GM23248 (cell line): ENCODE measurements around the gene GAPVD1. TPM values are rescaled to one million over a fixed set of nuclear protein-coding genes. Genes with fewer than 3 reads are reported as not detected.

Experiments
- DNase-seq: peaks from one replicate; pipeline ENCODE4 v3.0.0-alpha.2; 2015
- H2AFZ ChIP-seq: fragments of 200-600 bp; sonication (generic); 2 replicates; pipeline ENCODE4 v1.6.1; 2016; ENCODE audit warnings: antibody characterized with exemption
- H3F3A ChIP-seq: fragments of 200-600 bp; sonication (generic); 2 replicates; pipeline ENCODE4 v1.6.1; 2016; ENCODE audit warnings: mild to moderate bottlenecking, antibody characterized with exemption, mixed run types; ENCODE audit not compliant: insufficient read depth
- H3K27ac ChIP-seq: fragments of 200-600 bp; sonication (generic); 2 replicates; pipeline ENCODE4 v1.5.1; 2016; ENCODE audit warnings: mild to moderate bottlenecking
- H3K27me3 ChIP-seq: fragments of 200-600 bp; sonication (generic); replicated peaks from 2 replicates; pipeline ENCODE4 v1.6.1; 2016; ENCODE audit warnings: mild to moderate bottlenecking; ENCODE audit not compliant: insufficient read depth
- H3K36me3 ChIP-seq: fragments of 200-600 bp; sonication (generic); 2 replicates; pipeline ENCODE4 v1.6.1; 2016; ENCODE audit warnings: low read depth, mild to moderate bottlenecking
- H3K4me1 ChIP-seq: fragments of 200-600 bp; sonication (generic); 2 replicates; pipeline ENCODE4 v1.6.1; 2016; ENCODE audit warnings: mild to moderate bottlenecking; ENCODE audit not compliant: insufficient read depth
- H3K4me2 ChIP-seq: fragments of 200-600 bp; sonication (generic); one replicate; pipeline ENCODE4 v1.6.1; 2016; ENCODE audit warnings: mild to moderate bottlenecking; ENCODE audit not compliant: unreplicated experiment
- H3K4me3 ChIP-seq: fragments of 200-600 bp; sonication (generic); 2 replicates; pipeline ENCODE4 v1.5.1; 2016; ENCODE audit warnings: mild to moderate bottlenecking
- H3K79me2 ChIP-seq: fragments of 200-600 bp; sonication (generic); 2 replicates; pipeline ENCODE4 v1.6.1; 2016; ENCODE audit warnings: mild to moderate bottlenecking; ENCODE audit not compliant: insufficient read depth
- H3K9ac ChIP-seq: fragments of 200-600 bp; sonication (generic); 2 replicates; pipeline ENCODE4 v1.6.1; 2016; ENCODE audit warnings: mild to moderate bottlenecking
- H3K9me2 ChIP-seq: fragments of 200-600 bp; sonication (generic); 2 replicates; pipeline ENCODE4 v1.6.1; 2016; ENCODE audit warnings: mixed run types, mild to moderate bottlenecking, moderate library complexity; ENCODE audit not compliant: insufficient read depth
- H3K9me3 ChIP-seq: fragments of 200-600 bp; sonication (generic); one replicate; pipeline ENCODE4 v1.6.1; 2017; ENCODE audit warnings: low read depth
- H4K20me1 ChIP-seq: fragments of 200-600 bp; sonication (generic); 2 replicates; pipeline ENCODE4 v1.6.0; 2016; ENCODE audit not compliant: insufficient read depth
- EZH2 ChIP-seq: fragments of 200-600 bp; sonication (generic); IDR thresholded peaks from 2 replicates; pipeline ENCODE4 v1.6.1; 2018; ENCODE audit warnings: antibody characterized with exemption, mild to moderate bottlenecking; ENCODE audit not compliant: insufficient read depth, poor library complexity, severe bottlenecking
- EZH2phosphoT487 ChIP-seq: fragments of 200-600 bp; sonication (generic); IDR thresholded peaks from 2 replicates; pipeline ENCODE4 v1.6.1; 2018; ENCODE audit warnings: antibody characterized with exemption, moderate library complexity, mild to moderate bottlenecking, low read depth; ENCODE audit not compliant: insufficient read depth
- WGBS, 2 experiments: methylation state at CpG; one replicate each; pipeline ENCODE4 v1.1.6; 2015 to 2017; ENCODE audit warnings: low lambda C conversion rate in 2 of 2, low coverage in 1 of 2; ENCODE audit errors: missing lambda C conversion rate in 2 of 2; 5-methylcytosine and 5-hydroxymethylcytosine counted together
- in situ Hi-C: fragments of 300-500 bp; cut with MboI; formaldehyde crosslinking; loops from 2 replicates; pipeline ENCODE4 v1.15.0; 2020
- polyA plus RNA-seq: library from polyadenylated mRNA; unstranded; fragments of >200 nt; fragmentation: Nextera tagmentation; extraction: Ambion mirVana; gene quantifications from 2 replicates; pipeline ENCODE4 v1.2.1, GENCODE V29; 2016
- total RNA-seq: library from RNA; depleted of rRNA; stranded (reverse); fragments of >200 nt; shearing (Covaris generic); gene quantifications from 2 replicates; pipeline ENCODE4 v1.2.3, GENCODE V29; 2014

Gene GAPVD1
- total and polyA plus RNA-seq, 2 experiments from 2014 or later: 33.6 to 39.5 TPM

GRCh38 chr9:125391704-125392103 lies 130.1 kb downstream of the GAPVD1 start:
- H3K79me2 ChIP-seq: no peaks in the 10 kb centered on the region
- 0 out of 2 replicates have a peak, but pooled peaks cover 6% of the 10 kb centered on the region for H3K4me1 ChIP-seq
- no peak for TF ChIP-seq EZH2
- TF ChIP-seq EZH2phosphoT487: no peak
- H3K4me3 ChIP-seq: no peak overlapping the region
- H2AFZ ChIP-seq: no peak overlapping the region
- in situ Hi-C loops: no loop called here
- H3K9me2 ChIP-seq: no peaks in the 10 kb centered on the region
- no peak overlapping the region for H3K27ac ChIP-seq
- H3K4me2 ChIP-seq: no peak overlapping the region
- H3F3A ChIP-seq: 0 out of 2 replicates have a peak, but pooled peaks cover 7% of the 10 kb centered on the region
- H3K36me3 ChIP-seq: no peaks in the 10 kb centered on the region
- WGBS, 2 experiments: 95 to 96% methylated on average over 5 to 6 of the region's 6 CpGs
- H3K9ac ChIP-seq: no peak overlapping the region
- H3K9me3 ChIP-seq: no peaks in the 10 kb centered on the region
- no peaks in the 10 kb centered on the region for H3K27me3 ChIP-seq
- DNase-seq: no peak
- H4K20me1 ChIP-seq: no peaks in the 10 kb centered on the region

GRCh38 chr9:125393426-125393825 lies 131.8 kb downstream of the GAPVD1 start:
- in situ Hi-C loops: no loop called here
- no peaks in the 10 kb centered on the region for H3K9me2 ChIP-seq
- H3K4me2 ChIP-seq: no peak overlapping the region
- 0 out of 2 replicates have a peak, but pooled peaks cover 7% of the 10 kb centered on the region for H3F3A ChIP-seq
- no peaks in the 10 kb centered on the region for H3K36me3 ChIP-seq
- no peaks in the 10 kb centered on the region for H3K27me3 ChIP-seq
- H3K27ac ChIP-seq: no peak overlapping the region
- WGBS, 2 experiments: 57 to 72% methylated on average over 3 of the region's 3 CpGs
- no peak overlapping the region for H3K4me3 ChIP-seq
- H2AFZ ChIP-seq: no peak overlapping the region
- no peak overlapping the region for H3K9ac ChIP-seq
- H4K20me1 ChIP-seq: no peaks in the 10 kb centered on the region
- DNase-seq: peak; percentile 60
- TF ChIP-seq EZH2: no peak
- TF ChIP-seq EZH2phosphoT487: no peak
- H3K9me3 ChIP-seq: no peaks in the 10 kb centered on the region
- H3K79me2 ChIP-seq: no peaks in the 10 kb centered on the region
- H3K4me1 ChIP-seq: 0 out of 2 replicates have a peak, but pooled peaks cover 6% of the 10 kb centered on the region

GRCh38 chr9:125396799-125397198 lies 135.2 kb downstream of the GAPVD1 start:
- no peaks in the 10 kb centered on the region for H4K20me1 ChIP-seq
- no peaks in the 10 kb centered on the region for H3K9me2 ChIP-seq
- WGBS, 2 experiments: 97% methylated on average over 6 of the region's 6 CpGs
- no peak overlapping the region for H3K4me2 ChIP-seq
- no peak overlapping the region for H2AFZ ChIP-seq
- H3K4me1 ChIP-seq: 0 out of 2 replicates have a peak, but pooled peaks cover 6% of the 10 kb centered on the region
- H3K9ac ChIP-seq: no peak overlapping the region
- no peak overlapping the region for H3K4me3 ChIP-seq
- H3K9me3 ChIP-seq: no peaks in the 10 kb centered on the region
- in situ Hi-C loops: no loop called here
- H3F3A ChIP-seq: 0 out of 2 replicates have a peak, but pooled peaks cover 7% of the 10 kb centered on the region
- no peaks in the 10 kb centered on the region for H3K79me2 ChIP-seq
- no peaks in the 10 kb centered on the region for H3K27me3 ChIP-seq
- TF ChIP-seq EZH2 (no peak), EZH2phosphoT487 (no peak)
- no peaks in the 10 kb centered on the region for H3K36me3 ChIP-seq
- no peak overlapping the region for H3K27ac ChIP-seq
- DNase-seq: no peak

GRCh38 chr9:125397736-125398135 lies 136.1 kb downstream of the GAPVD1 start:
- no peaks in the 10 kb centered on the region for H4K20me1 ChIP-seq
- H3F3A ChIP-seq: 0 out of 2 replicates have a peak, but pooled peaks cover 7% of the 10 kb centered on the region
- in situ Hi-C loops: no loop called here
- peak overlapping the region; percentile 69 for H2AFZ ChIP-seq
- TF ChIP-seq EZH2phosphoT487: no peak
- no peak for TF ChIP-seq EZH2
- no peak overlapping the region for H3K4me3 ChIP-seq
- 17 to 23% methylated on average over 11 of the region's 11 CpGs for WGBS, 2 experiments
- no peaks in the 10 kb centered on the region for H3K79me2 ChIP-seq
- 0 out of 2 replicates have a peak, but pooled peaks cover 6% of the 10 kb centered on the region for H3K4me1 ChIP-seq
- no peak overlapping the region for H3K9ac ChIP-seq
- H3K27me3 ChIP-seq: no peaks in the 10 kb centered on the region
- DNase-seq: peak; percentile 44
- H3K9me2 ChIP-seq: no peaks in the 10 kb centered on the region
- H3K27ac ChIP-seq: no peak overlapping the region
- H3K4me2 ChIP-seq: peak overlapping the region; percentile 26
- no peaks in the 10 kb centered on the region for H3K36me3 ChIP-seq
- no peaks in the 10 kb centered on the region for H3K9me3 ChIP-seq

GRCh38 chr9:125398243-125398642 lies 136.6 kb downstream of the GAPVD1 start:
- H3K4me3 ChIP-seq: no peak overlapping the region
- H4K20me1 ChIP-seq: no peaks in the 10 kb centered on the region
- DNase-seq: no peak
- 0 out of 2 replicates have a peak, but pooled peaks cover 5% of the 10 kb centered on the region for H3F3A ChIP-seq
- TF ChIP-seq EZH2phosphoT487 (no peak), EZH2 (no peak)
- 76 to 90% methylated on average over 1 of the region's 1 CpG for WGBS, 2 experiments
- H2AFZ ChIP-seq: no peak overlapping the region
- no peaks in the 10 kb centered on the region for H3K9me3 ChIP-seq
- no peaks in the 10 kb centered on the region for H3K36me3 ChIP-seq
- H3K27me3 ChIP-seq: no peaks in the 10 kb centered on the region
- in situ Hi-C loops: no loop called here
- no peak overlapping the region for H3K4me2 ChIP-seq
- H3K9me2 ChIP-seq: no peaks in the 10 kb centered on the region
- no peak overlapping the region for H3K9ac ChIP-seq
- H3K79me2 ChIP-seq: no peaks in the 10 kb centered on the region
- H3K27ac ChIP-seq: no peak overlapping the region
- H3K4me1 ChIP-seq: 0 out of 2 replicates have a peak, but pooled peaks cover 4% of the 10 kb centered on the region
